ENCODE data around the gene BUD31. TPM values are rescaled to one million over a fixed set of nuclear protein-coding genes. Genes with fewer than 3 reads are reported as not detected.

The BUD31 gene
- total RNA-seq, 1 experiment from 2014 or later, result 104 TPM

GRCh38 chr7:99457650-99458493 is 49.1 kb downstream of the BUD31 start:
- H4K91ac ChIP-seq (ENCODE audit: insufficient read length, low read depth, low read length), result no peak overlapping the region
- Mint-ChIP-seq H3K4me3 (no peak overlapping the region), H3K36me3 (ENCODE audit: insufficient read depth in 1 of 3, low read depth in 3 of 3) (peaks cover 45 to 94% (median 77%) of the 10 kb centered on the region in 3 experiments), H3K27me3 (ENCODE audit: low read depth) (no peaks in the 10 kb centered on the region; the same call in none of the 2 replicates), H3K4me1 (no peaks in the 10 kb centered on the region), H3K27ac (peak overlapping the region in 2 of 3 experiments; percentile 30 to 35; a peak in 2 of 7 replicates), H3K9me3 (0 out of 5 replicates have a peak, but pooled peaks cover 0 to 3% of the 10 kb centered on the region in 2 experiments)
- WGBS (ENCODE audit: extremely low coverage, insufficient read length, low lambda C conversion rate), result no CpG with 5 or more reads among the region's 26 CpGs
- H3T11ph ChIP-seq (ENCODE audit: low read length), result no peak overlapping the region
- no peak overlapping the region for H2AFZ ChIP-seq (ENCODE audit: low read length)
- no peak overlapping the region for H4K5ac ChIP-seq (ENCODE audit: insufficient read length, low read depth, low read length)
- H3K79me2 ChIP-seq (ENCODE audit: insufficient read depth, low read length), result peaks cover 4% of the 10 kb centered on the region; the same call in 1 of the 2 replicates
- no peak overlapping the region for H2AK5ac ChIP-seq (ENCODE audit: insufficient read length, low read length)
- no peak overlapping the region for H3K56ac ChIP-seq (ENCODE audit: insufficient read length, low read depth, low read length)
- no peak overlapping the region for H4K8ac ChIP-seq (replicated peaks; ENCODE audit: insufficient read length, low read depth, low read length)
- no peaks in the 10 kb centered on the region for H3K23me2 ChIP-seq (ENCODE audit: insufficient read length, low read depth, low read length, poor library complexity, severe bottlenecking)
- H3K27me3 ChIP-seq (ENCODE audit: insufficient read depth, low read length), result no peaks in the 10 kb centered on the region
- no peak overlapping the region for H3K14ac ChIP-seq (ENCODE audit: insufficient read depth, low read length)
- H2BK12ac ChIP-seq (ENCODE audit: insufficient read length, low read depth, low read length), result no peak overlapping the region
- H2BK20ac ChIP-seq (ENCODE audit: low read depth, low read length, poor library complexity, severe bottlenecking), result no peak overlapping the region
- no peaks in the 10 kb centered on the region for H3K4me1 ChIP-seq (ENCODE audit: insufficient read depth, low read length)
- no peak overlapping the region for H2BK120ac ChIP-seq (ENCODE audit: low read depth, low read length, poor library complexity, severe bottlenecking)
- no peak overlapping the region for H2BK5ac ChIP-seq (ENCODE audit: insufficient read length, low read length)
- no peaks in the 10 kb centered on the region for H3K9me3 ChIP-seq (ENCODE audit: control insufficient read depth, low read depth, low read length)
- H2BK15ac ChIP-seq (ENCODE audit: low read depth, low read length), result no peak overlapping the region
- H3K18ac ChIP-seq (ENCODE audit: insufficient read length, low read depth, low read length), result no peak overlapping the region
- H4K20me1 ChIP-seq (ENCODE audit: control insufficient read depth, insufficient read depth, insufficient read length), result no peaks in the 10 kb centered on the region
- no peak overlapping the region for H3K4me2 ChIP-seq (ENCODE audit: insufficient read depth, insufficient read length, low read length)
- no peak overlapping the region for H3K4ac ChIP-seq (ENCODE audit: low read depth, low read length)
- H3K79me1 ChIP-seq (ENCODE audit: insufficient read depth, low read depth, low read length, poor library complexity, severe bottlenecking), result peaks cover 8% of the 10 kb centered on the region
- TF ChIP-seq CTCF (conservative IDR thresholded peaks at IDR 0.05), result no peak
- DNase-seq, result no peak
- no peak overlapping the region for H3K27ac ChIP-seq (ENCODE audit: insufficient read length, low read depth, low read length)
- H3K9ac ChIP-seq (ENCODE audit: extremely low read depth, insufficient read length, low read length), result no peak overlapping the region
- H3K23ac ChIP-seq (ENCODE audit: insufficient read length, low read depth, low read length), result no peak overlapping the region

Measured in H9 (cell line).